ENCODE data around the gene RNU5B-1.

RNU5B-1 gene

DNA sequence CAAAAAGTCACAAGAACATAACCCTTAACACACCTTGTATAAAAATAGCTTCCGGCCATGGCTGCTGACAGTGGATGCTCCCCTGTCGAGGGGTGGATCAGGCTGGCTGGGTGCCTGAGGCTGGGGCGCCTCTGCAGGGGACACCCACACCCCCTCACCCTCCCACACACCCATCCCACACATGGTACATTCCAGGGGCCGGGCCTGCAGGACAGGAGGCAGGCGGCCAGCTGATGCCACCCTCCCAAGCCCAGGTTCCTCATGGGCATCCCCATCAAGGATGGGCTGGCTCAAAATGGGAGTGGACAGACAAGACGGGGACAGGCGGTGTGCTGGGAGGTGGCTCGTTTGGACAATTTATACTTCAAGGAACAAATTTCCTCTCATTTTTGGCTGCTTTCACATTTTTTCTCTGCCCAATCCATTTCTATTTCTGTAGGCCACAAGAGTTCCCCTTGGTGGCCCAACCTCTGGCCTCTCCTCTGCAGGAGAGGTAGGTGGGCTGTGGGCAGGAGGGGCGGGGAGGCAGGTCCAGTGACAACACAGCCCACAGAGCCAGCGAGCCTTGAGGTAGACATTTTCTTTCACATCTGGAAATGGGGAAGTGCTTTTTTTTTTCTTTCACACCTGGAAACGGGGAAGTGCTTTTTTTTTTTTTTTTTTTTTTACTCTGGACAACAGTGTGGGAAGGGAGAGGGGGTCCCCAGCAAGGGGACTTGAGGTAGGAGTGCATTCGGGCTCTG lies 23.3 kb downstream of the RNU5B-1 start:
- H3K4me3 ChIP-seq (ENCODE audit: low read depth, low read length), result no peak overlapping the region

DNA sequence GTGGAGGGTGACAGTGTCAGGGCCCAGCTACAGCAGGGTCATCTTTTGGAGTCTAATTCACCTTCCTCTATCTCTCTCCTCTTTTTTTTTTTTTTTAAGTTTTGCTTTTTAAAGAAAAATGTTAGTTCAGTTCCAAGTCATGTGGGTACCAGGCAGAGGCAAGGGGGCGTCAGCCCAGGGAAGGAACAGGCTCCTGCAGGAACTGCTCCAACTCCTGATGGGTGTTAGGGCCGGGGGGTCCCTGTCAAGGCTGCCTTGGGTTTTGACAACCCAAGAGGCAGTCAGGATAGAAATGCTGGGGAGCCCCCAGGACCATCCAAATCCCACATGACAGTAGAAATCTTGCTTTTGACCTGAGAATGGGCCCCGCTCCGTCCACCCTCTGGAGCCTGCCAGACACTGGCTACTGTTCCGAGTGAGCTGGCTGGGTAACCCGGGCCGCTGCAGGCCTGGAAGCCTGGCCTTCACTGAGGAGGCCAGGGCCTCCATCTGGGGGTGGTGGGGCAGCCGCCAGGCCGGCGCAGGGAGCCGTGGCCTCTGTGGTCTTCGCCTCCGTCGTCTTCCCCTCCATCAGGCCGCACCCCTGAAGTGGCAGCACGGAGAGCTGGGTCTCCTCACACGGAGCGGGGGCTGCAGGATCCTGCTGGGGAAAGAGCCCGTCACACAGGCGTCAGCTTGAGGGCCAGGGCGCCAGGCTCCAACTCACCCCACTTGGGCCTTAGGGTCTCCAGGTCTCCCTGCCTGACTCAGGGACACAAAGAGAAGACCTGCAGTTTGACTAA lies 24.2 kb downstream of the RNU5B-1 start:
- H3K4me3 ChIP-seq (ENCODE audit: low read depth, low read length), result no peak overlapping the region

DNA sequence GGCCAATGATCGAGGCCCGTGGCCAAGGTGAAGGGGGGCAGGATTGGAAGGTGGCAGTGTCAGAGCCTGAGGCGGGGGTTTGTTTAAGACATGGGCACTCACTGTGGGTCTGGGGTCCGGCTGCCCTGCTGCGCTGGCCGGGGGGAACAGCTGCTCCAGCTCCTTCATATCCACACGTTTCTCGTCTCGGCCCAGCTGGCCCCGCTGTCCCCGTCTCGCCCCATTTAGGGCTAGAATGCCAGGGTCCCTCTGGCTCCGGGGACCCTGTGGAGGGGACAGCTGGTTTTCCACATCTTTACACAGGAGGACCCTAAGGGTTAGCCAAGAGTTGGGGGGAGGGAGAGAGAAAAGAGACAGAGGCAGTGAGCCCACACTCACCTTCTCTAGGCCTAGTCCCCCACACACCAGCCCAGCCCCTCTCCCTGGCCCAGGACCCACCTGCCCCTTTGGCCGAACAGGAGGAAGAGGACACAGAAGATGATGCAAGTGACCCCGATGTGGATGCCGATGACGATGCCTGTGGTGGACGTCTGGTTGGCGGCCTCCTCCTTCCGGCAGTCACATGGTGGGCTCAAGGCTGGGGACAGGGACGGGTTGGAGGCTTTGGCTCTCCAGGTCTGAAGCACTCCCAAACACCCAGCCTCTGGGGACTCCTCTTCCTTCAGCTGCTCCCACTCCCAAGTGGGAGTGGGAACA lies 25.0 kb downstream of the RNU5B-1 start:
- H3K4me3 ChIP-seq (ENCODE audit: low read depth, low read length), result no peak overlapping the region

DNA sequence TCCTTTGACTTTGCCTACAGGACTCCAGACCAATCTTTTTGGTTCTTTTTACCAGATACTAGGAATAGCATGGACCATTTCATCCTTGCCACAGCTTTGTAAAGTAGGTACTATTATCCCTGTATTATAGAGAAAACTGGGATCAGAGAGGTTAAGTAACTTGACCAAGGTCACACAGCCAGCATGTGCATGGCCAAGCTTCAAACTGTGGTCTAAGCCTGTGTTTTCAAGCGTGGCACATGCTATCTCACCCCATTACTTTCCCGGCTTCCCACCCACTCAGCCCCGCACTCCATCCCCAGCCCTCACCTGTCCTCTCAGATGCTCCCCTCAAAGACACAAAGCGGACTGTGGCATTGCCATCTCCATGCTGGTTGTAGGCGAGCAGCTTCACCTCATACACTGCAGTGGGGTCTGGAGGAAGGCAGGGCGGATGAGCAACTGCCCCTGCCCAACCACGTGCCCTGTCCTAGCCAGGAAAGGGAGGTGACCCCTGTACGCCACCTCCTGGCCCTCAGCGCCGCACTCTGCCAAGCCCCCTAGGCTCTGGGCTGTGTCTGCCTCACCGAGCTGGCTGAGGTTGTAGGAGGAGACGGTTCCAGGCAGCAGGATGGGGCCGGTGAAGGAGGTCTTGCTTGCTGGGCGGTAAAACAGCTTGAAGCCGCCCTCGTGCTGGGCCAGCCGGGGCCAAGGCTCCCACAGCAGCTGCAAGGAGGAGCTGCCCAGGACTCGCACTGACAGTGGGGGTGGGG lies 25.7 kb downstream of the RNU5B-1 start:
- no peak overlapping the region for H3K4me3 ChIP-seq (ENCODE audit: low read depth, low read length)

DNA sequence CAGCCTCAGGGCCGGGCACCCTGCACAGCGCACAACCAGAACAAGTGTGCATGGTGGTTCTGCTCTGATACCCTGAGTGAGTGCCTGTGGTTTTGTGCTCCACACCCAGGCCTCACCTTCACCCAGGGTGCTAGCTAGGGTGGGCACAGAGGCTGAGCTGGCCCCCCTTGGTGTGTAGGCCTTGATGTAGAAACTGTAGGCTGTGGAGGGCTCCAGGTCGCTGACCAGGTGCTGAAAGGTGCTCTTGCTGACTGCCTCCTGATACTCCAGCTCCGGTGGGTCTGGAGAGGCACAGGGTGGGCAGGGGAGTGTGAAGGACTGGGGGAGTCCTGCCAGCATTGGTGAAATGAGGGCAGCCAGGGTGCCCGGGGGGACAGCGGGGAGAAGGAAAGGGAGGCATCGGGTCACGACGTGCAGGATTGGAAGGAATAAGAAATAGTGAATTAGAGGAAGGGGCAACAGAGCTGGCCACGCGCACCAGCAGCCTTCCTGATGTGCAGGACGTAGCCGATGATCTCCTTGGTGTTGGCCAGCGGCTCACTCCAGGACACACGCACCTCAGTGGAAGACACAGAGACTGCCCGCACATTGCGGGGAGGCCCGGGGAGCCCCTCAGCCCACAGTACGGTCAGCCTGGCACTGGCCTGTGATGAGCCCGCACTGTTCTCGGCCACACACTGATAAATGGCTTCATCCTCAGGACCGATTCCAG lies 26.6 kb downstream of the RNU5B-1 start:
- H3K4me3 ChIP-seq (ENCODE audit: low read depth, low read length), result no peak overlapping the region

DNA sequence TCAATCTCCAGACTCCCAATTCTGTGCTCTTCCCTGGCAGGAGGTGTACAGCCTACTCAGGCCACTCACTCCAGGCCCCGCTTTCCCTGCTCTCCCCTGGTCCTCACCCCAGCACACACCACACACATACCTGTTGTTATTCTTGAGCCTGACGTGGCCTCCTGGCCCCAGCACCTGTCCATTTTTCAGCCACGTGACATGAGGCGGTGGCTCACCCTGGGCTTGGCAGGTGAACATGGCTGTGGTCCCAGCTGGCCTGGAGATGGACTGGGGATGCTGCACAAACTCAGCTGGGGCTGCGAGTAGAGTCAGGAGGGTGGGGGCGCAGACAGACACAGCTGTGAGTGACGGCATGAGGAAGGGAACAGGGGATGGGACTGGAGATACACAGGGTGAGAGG lies 27.3 kb downstream of the RNU5B-1 start:
- no peak overlapping the region for H3K4me3 ChIP-seq (ENCODE audit: low read depth, low read length)

DNA sequence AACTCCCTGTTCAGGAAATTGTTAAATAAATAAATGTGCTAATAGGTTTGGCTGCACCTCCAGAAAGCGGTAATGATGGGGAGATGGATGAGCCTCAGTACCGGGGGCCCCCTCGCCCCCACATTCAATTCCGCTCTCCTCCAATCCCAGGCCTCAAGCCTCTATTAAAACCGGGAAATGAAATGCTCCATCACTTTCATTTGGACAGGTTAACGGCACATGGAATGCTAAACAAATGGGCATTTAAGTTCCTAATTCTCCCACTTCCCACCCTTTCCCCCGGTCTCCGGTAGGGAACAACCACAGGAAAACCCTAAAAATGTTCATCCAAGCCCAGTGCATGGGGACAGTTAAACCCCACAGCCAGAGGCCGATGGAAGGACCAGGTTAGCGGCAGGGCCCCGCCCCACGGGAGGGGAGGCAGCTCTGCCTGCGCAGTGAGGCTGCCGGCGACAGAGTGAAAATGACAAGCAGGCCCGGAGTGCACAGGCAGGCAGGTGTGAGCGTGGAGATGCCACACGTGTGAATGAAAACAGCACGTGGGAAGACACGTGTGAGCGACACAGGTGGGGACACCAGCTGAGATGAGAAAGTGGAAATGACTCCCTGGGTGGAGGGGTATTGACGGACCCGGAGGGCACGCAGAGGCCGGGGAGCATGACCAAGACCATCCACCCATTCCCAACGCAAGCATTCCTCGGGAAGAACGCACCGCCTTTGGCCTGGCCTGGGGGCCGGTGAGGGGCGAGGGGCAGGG lies 28.1 kb downstream of the RNU5B-1 start:
- no peak overlapping the region for H3K4me3 ChIP-seq (ENCODE audit: low read depth, low read length)

DNA sequence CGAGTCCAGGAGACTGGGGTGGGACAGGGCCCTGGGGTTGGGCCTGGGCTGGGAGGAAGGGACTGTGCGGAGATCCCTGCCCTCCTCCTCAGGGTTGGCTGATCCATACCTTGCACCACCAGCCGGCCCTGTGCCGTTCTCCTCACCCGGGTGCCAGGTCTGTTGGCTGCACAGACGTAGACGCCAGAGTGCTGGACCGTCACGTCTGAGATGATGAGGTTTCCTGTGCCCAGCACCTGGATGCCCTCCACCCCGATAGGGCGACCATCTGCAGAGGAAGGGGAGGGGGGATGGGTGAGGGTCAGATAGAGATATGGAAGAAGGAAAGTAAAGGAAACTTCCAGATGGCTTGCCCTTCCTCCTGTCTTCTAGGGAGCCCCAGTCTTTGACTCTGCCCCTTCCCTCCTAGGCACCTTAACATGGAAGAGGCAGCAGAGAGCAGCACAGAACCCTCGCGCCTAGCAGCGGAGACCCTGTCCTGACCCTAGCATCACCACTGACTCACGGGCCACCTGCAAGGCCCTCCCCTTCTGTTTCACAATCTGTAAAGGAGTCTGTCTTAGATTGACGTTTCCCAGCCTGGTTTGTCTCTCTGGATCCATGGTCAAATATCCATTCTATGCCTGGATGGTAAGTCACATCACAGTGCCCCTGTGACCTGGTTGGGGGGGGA lies 28.8 kb downstream of the RNU5B-1 start:
- no peak overlapping the region for H3K4me3 ChIP-seq (ENCODE audit: low read depth, low read length)

DNA sequence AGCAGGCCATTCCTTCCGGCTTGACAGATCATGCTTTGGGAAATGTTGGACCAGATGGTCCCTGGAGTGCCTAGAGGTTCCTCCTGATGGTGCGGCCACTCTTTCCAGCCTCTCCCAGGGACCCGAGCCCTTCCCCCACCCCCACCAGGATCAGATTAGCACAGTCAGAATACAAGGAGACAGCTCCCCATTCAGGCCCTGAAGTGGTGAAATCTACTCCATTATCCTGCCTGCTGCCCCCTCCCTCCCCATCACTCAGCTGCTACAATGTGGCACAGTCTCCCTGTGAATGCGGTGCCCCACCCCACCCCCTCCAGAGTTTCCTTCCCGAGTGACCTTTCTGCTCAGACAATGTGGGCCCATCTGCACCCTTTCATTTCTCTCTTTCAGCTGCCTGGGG lies 29.4 kb downstream of the RNU5B-1 start:
- no peak overlapping the region for H3K4me3 ChIP-seq (ENCODE audit: low read depth, low read length)

DNA sequence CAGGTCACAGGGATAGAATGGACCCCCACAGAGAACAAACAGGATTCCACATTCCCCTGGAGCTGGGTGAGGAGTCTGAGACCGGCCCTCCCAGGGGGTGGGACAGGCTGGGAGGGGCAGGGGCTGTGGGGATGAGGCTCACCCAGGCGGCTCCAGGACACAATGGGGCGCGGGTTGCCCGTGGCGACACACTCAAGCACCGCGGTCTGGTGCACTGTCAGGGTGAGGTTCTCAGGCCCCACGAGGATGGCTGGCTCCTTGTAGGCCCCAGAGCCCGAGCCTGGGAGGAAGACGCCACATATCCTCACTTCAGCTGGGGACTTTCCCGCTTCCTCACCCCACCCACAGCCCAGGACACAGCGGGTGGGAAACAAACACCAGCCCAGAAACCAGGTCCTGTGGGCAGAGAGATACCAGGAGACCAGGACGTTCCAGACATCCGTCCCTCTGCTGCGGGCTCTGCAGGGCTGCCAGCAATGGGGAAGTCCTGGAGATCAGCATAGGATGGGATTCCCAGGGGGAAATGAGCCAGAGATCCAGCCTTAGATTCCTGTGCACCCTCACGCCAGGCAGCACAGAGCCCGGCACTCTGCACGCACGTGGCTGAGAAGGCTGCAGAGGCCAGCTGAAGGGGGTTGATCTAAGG lies 30.2 kb downstream of the RNU5B-1 start:
- no peak overlapping the region for H3K4me3 ChIP-seq (ENCODE audit: low read depth, low read length)

DNA sequence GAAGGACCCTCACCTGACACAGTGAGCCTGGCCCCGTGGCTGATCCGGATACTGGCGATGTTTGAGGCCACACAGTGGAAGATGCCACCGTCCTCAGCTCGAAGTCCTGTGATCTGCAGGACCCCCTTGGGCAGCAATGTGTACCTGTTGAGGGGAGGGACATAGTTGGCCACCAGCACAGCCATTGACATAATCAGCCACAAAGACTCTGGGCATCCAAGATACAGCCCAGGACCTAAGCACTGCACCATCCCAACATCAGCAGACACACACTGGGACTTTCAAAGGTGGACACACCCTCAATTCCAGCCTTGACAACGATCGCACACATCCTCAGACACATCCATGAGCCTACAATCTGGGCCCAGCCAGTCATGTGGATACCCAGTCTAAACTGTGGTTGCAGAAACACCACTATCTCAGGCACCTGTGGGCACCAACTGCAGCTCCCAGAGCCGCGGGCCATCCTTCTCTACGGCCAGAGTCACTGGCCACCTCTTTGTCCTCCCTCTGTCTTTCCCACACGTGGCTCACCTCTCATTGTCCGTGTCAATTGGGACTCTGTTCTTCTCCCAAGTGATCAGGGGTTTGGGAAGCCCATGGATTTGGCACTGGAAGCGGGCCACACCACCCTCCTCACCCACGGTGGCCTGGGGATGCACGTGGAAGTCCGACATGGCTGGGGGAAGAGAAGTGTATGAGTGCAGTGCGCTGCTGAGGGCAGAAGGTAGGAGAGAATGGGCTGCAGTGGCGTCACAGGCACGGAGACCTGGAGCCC lies 31.0 kb downstream of the RNU5B-1 start:
- no peak overlapping the region for H3K4me3 ChIP-seq (ENCODE audit: low read depth, low read length)

DNA sequence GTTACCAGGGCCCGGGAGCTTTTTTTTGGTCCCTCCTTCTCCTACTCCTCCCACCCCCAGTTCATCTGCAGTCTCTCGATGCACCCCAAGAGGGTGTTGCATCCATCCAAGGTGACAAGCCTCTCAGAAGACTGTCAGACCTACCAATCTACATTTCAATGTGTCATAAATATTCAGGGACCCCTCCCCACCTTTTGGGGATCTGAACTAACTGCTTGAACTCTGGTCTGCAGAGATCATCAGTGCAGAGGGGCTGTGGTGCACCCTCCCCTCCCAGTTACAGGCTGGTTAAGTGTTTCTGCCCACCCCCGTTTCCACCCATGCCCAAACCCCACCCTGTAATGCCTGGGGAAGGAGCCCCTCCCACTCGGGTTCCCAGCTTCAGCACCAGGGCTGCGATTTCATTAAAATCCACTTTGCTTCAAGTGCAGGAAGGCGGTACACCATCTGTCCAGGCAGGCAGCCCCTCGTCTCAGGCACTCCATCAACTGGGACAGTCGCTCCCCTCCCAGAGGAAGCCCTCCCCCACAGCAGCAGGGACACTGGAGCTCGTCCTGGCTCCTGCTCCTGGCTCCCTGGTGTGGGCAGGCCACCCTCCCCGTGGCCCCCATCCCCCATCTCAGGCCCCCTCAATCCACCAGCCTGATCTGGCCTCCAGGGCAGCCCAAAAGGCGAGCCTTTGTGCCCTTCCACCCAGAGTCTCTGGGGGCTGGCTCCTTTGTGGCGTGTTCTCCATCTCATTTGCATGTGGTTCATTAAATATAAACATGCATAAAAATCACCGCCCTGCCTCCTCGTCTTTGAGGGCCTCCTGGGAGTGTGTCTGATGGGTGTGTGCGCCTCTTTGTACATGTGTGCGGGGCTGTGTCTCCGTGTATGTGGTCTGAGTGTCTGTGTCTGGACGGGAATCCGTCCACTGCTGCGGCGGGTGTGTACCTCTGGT lies 32.3 kb downstream of the RNU5B-1 start:
- no peak overlapping the region for H3K4me3 ChIP-seq (ENCODE audit: low read depth, low read length)

DNA sequence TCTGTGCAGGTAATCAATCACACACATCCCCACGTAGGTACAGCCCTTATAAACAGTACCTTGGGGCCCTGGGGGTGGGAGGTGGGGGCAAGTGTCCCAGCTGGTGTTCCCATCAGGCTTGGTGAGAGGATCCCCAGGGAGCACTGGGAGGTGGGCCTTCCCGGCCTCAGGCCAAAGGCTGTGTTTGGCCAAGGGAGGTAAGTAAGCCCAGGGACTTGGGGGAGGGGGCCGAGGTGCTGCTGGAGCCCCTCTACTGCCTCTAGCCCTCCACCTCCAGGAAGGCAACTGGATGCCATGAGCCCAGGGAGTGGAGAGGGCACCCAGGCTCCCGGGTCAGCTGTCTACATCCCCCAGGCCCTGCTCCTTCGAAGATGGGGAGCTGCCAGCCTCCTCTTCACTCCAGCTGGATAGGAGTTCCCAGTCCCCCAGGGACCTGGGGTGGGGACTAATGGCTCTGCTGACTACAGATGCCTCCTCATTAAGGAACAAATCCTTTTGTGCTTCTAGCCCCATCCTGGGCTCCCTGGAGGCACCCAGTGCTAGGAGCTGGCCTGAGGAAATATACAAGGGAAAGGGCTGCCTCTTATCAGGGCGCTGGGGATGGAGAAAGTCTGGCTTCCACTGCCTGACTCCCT lies 33.1 kb downstream of the RNU5B-1 start:
- H3K4me3 ChIP-seq (ENCODE audit: low read depth, low read length), result no peak overlapping the region

DNA sequence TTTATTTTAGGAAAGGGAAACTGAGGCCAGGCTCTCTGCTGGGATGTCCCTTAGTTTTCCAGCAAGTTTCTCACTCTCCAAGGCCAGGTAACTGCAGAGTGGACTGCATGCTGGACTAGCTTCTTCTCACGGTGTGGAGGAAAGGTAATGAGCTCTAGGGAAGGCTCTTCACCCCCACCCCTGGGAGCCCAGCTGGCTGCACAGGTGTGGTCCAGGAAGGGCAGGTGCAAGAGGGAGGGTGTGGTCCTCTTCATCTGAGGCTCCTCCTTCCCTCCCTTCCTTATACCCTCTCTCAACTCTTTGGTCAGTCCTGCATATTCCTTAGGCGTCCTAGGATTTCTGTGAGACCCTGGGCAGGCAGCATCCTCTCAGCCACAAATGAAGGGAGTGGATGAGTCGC lies 33.9 kb downstream of the RNU5B-1 start:
- no peak overlapping the region for H3K4me3 ChIP-seq (ENCODE audit: low read depth, low read length)

DNA sequence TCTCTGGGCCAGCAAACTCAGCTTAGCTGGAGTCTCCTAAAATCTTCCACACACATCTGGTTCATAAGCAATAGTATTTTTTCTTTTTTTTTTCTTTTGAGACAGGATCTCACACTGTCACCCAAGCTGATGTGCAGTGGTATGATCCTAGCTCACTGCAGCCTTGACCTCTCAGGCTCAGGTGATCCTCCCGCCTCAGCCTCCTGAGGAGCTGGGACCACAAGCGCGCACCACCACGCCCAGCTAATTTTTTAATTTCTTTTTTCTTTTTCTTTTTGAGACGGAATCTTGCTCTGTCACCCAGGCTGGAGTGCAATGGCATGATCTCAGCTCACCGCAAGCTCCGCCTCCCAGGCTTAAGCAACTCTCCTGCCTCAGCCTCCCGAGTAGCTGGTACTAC lies 34.3 kb downstream of the RNU5B-1 start:
- H3K4me3 ChIP-seq (ENCODE audit: low read depth, low read length), result no peak overlapping the region

DNA sequence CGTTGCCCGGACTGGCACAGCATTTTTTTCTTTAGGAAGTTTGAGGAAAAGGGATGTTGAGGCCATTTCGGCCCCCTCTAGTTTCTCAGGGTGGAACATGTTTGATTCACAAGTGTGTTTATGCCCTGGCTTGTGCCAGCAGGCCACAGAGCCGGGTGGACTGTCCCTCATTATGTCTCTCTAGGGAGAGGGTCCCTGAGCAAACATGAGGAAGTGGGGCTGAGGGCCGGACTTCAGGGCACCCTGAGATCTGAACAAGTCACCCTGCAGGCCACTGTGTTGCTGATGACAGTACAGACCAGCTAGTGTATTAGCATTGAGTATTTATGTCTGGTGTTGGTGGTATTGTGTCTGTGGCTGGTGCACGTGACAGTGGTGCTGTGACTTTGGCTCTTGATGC lies 34.9 kb downstream of the RNU5B-1 start:
- no peak overlapping the region for H3K4me3 ChIP-seq (ENCODE audit: low read depth, low read length)
